H9 (cell line): ENCODE results near the gene CCDC18. TPM values are rescaled to one million over a fixed set of nuclear protein-coding genes. Genes with fewer than 3 reads are reported as not detected.

Experiments used
- DNase-seq: peaks from one replicate; pipeline ENCODE4 v3.0.0-alpha.2; 2017
- H2AFZ ChIP-seq: one replicate; pipeline ENCODE4 v1.6.1; 2013; ENCODE audit warnings: mild to moderate bottlenecking, low read length, control low read depth, moderate library complexity
- H2AK5ac ChIP-seq: 2 replicates; pipeline ENCODE4 v1.6.1; 2013; ENCODE audit warnings: low read length, control low read depth, mixed read lengths; ENCODE audit not compliant: insufficient read length
- H2BK120ac ChIP-seq: one replicate; pipeline ENCODE4 v1.6.1; 2013; ENCODE audit warnings: low read depth, mild to moderate bottlenecking, low read length, control low read depth, inconsistent platforms; ENCODE audit not compliant: poor library complexity, severe bottlenecking
- H2BK12ac ChIP-seq: 2 replicates; pipeline ENCODE4 v1.6.1; 2013; ENCODE audit warnings: low read length, control low read depth, mixed read lengths, low read depth; ENCODE audit not compliant: insufficient read length
- H2BK15ac ChIP-seq: 2 replicates; pipeline ENCODE4 v1.6.1; 2013; ENCODE audit warnings: low read depth, low read length, control low read depth
- H2BK20ac ChIP-seq: one replicate; pipeline ENCODE4 v1.6.1; 2013; ENCODE audit warnings: low read depth, mild to moderate bottlenecking, low read length, control low read depth, inconsistent platforms; ENCODE audit not compliant: poor library complexity, severe bottlenecking
- H2BK5ac ChIP-seq: 2 replicates; pipeline ENCODE4 v1.6.1; 2013; ENCODE audit warnings: low read length, control low read depth, mixed read lengths; ENCODE audit not compliant: insufficient read length
- H3K14ac ChIP-seq: 2 replicates; pipeline ENCODE4 v1.6.1; 2013; ENCODE audit warnings: low read length, control low read depth; ENCODE audit not compliant: insufficient read depth
- H3K18ac ChIP-seq: 2 replicates; pipeline ENCODE4 v1.6.1; 2013; ENCODE audit warnings: low read depth, mild to moderate bottlenecking, mixed read lengths, low read length, control low read depth; ENCODE audit not compliant: insufficient read length
- H3K23ac ChIP-seq: 2 replicates; pipeline ENCODE4 v1.6.1; 2013; ENCODE audit warnings: low read length, control low read depth, mixed read lengths, low read depth; ENCODE audit not compliant: insufficient read length
- H3K23me2 ChIP-seq: 2 replicates; pipeline ENCODE4 v1.6.1; 2013; ENCODE audit warnings: low read depth, mild to moderate bottlenecking, mixed read lengths, low read length, control low read depth; ENCODE audit not compliant: insufficient read length, poor library complexity, severe bottlenecking
- H3K27ac ChIP-seq: 2 replicates; pipeline ENCODE4 v1.5.1; 2013; ENCODE audit warnings: low read length, control low read depth, mixed read lengths, low read depth; ENCODE audit not compliant: insufficient read length
- H3K27me3 ChIP-seq: 2 replicates; pipeline ENCODE4 v1.6.1; 2013; ENCODE audit warnings: low read length, control low read depth, inconsistent platforms; ENCODE audit not compliant: insufficient read depth
- H3K4ac ChIP-seq: 2 replicates; pipeline ENCODE4 v1.6.1; 2013; ENCODE audit warnings: low read depth, mild to moderate bottlenecking, control low read depth, inconsistent platforms, low read length, moderate library complexity
- H3K4me1 ChIP-seq: 2 replicates; pipeline ENCODE4 v1.6.1; 2013; ENCODE audit warnings: low read length, control low read depth, inconsistent platforms; ENCODE audit not compliant: insufficient read depth
- H3K4me2 ChIP-seq: 2 replicates; pipeline ENCODE4 v1.6.1; 2013; ENCODE audit warnings: low read length, control low read depth, mixed read lengths; ENCODE audit not compliant: insufficient read length, insufficient read depth
- H3K56ac ChIP-seq: 2 replicates; pipeline ENCODE4 v1.6.1; 2013; ENCODE audit warnings: low read depth, mild to moderate bottlenecking, mixed read lengths, low read length, control low read depth; ENCODE audit not compliant: insufficient read length
- H3K79me1 ChIP-seq: 2 replicates; pipeline ENCODE4 v1.6.1; 2013; ENCODE audit warnings: low read depth, mild to moderate bottlenecking, moderate library complexity, low read length, control low read depth, inconsistent platforms; ENCODE audit not compliant: insufficient read depth, poor library complexity, severe bottlenecking
- H3K79me2 ChIP-seq: 2 replicates; pipeline ENCODE4 v1.6.1; 2013; ENCODE audit warnings: low read length, control low read depth, inconsistent platforms; ENCODE audit not compliant: insufficient read depth
- H3K9ac ChIP-seq: 2 replicates; pipeline ENCODE4 v1.6.1; 2013; ENCODE audit warnings: low read length, control low read depth, mixed read lengths; ENCODE audit not compliant: insufficient read length; ENCODE audit errors: extremely low read depth
- H3K9me3 ChIP-seq: one replicate; pipeline ENCODE4 v1.6.1; 2013; ENCODE audit warnings: low read depth, low read length, inconsistent platforms; ENCODE audit not compliant: control insufficient read depth
- H3T11ph ChIP-seq: one replicate; pipeline ENCODE4 v1.6.1; 2013; ENCODE audit warnings: mild to moderate bottlenecking, low read length, control low read depth, inconsistent platforms
- H4K20me1 ChIP-seq: one replicate; pipeline ENCODE4 v1.6.1; 2013; ENCODE audit not compliant: control insufficient read depth, insufficient read length, insufficient read depth
- H4K5ac ChIP-seq: 2 replicates; pipeline ENCODE4 v1.6.1; 2013; ENCODE audit warnings: low read depth, mild to moderate bottlenecking, mixed read lengths, low read length, control low read depth; ENCODE audit not compliant: insufficient read length
- H4K8ac ChIP-seq: replicated peaks from 2 replicates; pipeline ENCODE4 v1.6.1; 2013; ENCODE audit warnings: low read length, control low read depth, mixed read lengths, low read depth; ENCODE audit not compliant: insufficient read length
- H4K91ac ChIP-seq: 2 replicates; pipeline ENCODE4 v1.6.1; 2013; ENCODE audit warnings: low read depth, mild to moderate bottlenecking, moderate library complexity, mixed read lengths, low read length, control low read depth; ENCODE audit not compliant: insufficient read length
- H3K27ac Mint-ChIP-seq, 3 experiments: 2 replicates in 2 of 3; 3 replicates in 1 of 3; pipeline ENCODE4 v1.8.0; 2020 to 2021; ENCODE audit warnings: mixed read lengths in 3 of 3, mild to moderate bottlenecking in 1 of 3, moderate library complexity in 1 of 3
- H3K27me3 Mint-ChIP-seq: 2 replicates; pipeline ENCODE4 v1.8.0; 2021; ENCODE audit warnings: low read depth, mild to moderate bottlenecking, moderate library complexity, mixed read lengths
- H3K36me3 Mint-ChIP-seq, 3 experiments: 2 replicates in 2 of 3; 3 replicates in 1 of 3; pipeline ENCODE4 v1.8.0; 2020 to 2021; ENCODE audit warnings: low read depth in 3 of 3, mixed read lengths in 3 of 3; ENCODE audit not compliant: insufficient read depth in 1 of 3
- H3K4me1 Mint-ChIP-seq, 2 experiments: 2 replicates each; pipeline ENCODE4 v1.8.0; 2020; ENCODE audit warnings: mixed read lengths in 2 of 2
- H3K4me3 Mint-ChIP-seq, 2 experiments: 2 replicates in 1 of 2; 3 replicates in 1 of 2; pipeline ENCODE4 v1.8.0; 2020 to 2021; ENCODE audit warnings: mild to moderate bottlenecking in 2 of 2, mixed read lengths in 2 of 2, moderate library complexity in 1 of 2
- H3K9me3 Mint-ChIP-seq, 2 experiments: 2 replicates in 1 of 2; 3 replicates in 1 of 2; pipeline ENCODE4 v1.8.0; 2020; ENCODE audit warnings: mild to moderate bottlenecking in 2 of 2, mixed read lengths in 2 of 2, moderate library complexity in 1 of 2
- WGBS: extraction: QIAGEN DNeasy Blood & Tissue Kit; methylation state at CpG from one replicate; pipeline ENCODE4 v1.1.7; 2013; ENCODE audit warnings: missing lambda C conversion rate, low lambda C conversion rate, mixed read lengths; ENCODE audit not compliant: insufficient read length; ENCODE audit errors: extremely low coverage; 5-methylcytosine and 5-hydroxymethylcytosine counted together
- total RNA-seq: library from RNA; stranded (reverse); gene quantifications from 2 replicates; pipeline ENCODE4 v1.2.1, GENCODE V29; 2021
- TF ChIP-seq, protein P1 (sequence below): fragments of 200-600 bp; sonication (generic); conservative IDR thresholded peaks from 3 replicates; pipeline ENCODE4 v1.8.0; 2021; ENCODE audit warnings: antibody characterized with exemption, mild to moderate bottlenecking

CCDC18 gene
- total RNA-seq, 1 experiment from 2014 or later = 19.5 TPM

DNA sequence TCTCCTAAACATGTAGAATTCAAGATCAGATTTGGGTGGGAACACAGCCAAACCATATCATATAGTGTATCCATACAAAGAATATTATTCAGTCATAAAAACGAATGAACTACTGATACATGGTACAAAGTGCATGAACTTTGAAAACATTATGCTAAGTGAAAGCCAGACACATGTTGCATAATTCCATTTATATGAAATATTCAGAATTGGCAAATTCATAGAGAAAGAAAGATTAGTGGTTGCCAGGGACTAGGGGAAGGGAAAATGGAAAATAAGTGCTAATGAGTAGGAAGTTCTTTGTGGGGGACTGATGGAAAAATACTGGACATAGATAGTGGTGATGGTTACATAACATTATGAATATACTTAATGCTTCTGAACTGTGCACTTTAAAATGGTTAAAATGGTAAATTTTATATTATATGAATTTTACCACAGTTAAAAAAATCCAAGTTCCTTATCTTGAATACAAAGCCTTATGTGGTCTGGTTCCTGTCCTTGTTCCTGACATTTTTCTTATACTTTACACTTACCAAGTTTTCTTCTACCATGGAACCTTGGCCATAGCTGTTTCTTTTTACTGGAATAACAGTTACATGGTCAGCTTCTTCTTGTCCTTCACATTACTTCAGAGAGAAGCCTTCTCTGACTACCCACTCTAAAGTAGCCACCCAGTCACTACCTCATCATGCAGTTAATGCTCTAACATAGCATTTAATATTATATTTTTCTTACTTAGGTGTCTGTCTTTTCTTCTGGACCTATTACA is 64.0 kb downstream of the CCDC18 start:
- H3K9me3 ChIP-seq = peaks cover 20% of the 10 kb centered on the region
- H3K4me2 ChIP-seq = no peak overlapping the region
- no peak overlapping the region for H4K91ac ChIP-seq
- Mint-ChIP-seq H3K4me1 (no peaks in the 10 kb centered on the region), H3K27ac (no peak overlapping the region), H3K27me3 (no peaks in the 10 kb centered on the region; the same call in 1 of the 2 replicates), H3K36me3 (peaks cover 64 to 68% (median 65%) of the 10 kb centered on the region in 3 experiments), H3K9me3 (peaks cover 32% of the 10 kb centered on the region in 2 experiments), H3K4me3 (no peak overlapping the region)
- H2BK120ac ChIP-seq = no peak overlapping the region
- no peak overlapping the region for H2BK20ac ChIP-seq
- H2BK5ac ChIP-seq = no peak overlapping the region
- H3K4ac ChIP-seq = no peak overlapping the region
- no peak overlapping the region for H4K5ac ChIP-seq
- no peak overlapping the region for H3K27ac ChIP-seq
- no peaks in the 10 kb centered on the region for H3K79me2 ChIP-seq
- no peak overlapping the region for H2AFZ ChIP-seq
- H3K18ac ChIP-seq = no peak overlapping the region
- H3K9ac ChIP-seq = no peak overlapping the region
- H3K14ac ChIP-seq = no peak overlapping the region
- no peaks in the 10 kb centered on the region for H3K27me3 ChIP-seq
- no peaks in the 10 kb centered on the region for H3K23me2 ChIP-seq
- no peaks in the 10 kb centered on the region for H3K79me1 ChIP-seq
- H4K20me1 ChIP-seq = no peaks in the 10 kb centered on the region
- no peak for DNase-seq
- no peak overlapping the region for H3T11ph ChIP-seq
- H3K4me1 ChIP-seq = no peaks in the 10 kb centered on the region
- no peak overlapping the region for H2BK15ac ChIP-seq
- no peak overlapping the region for H2AK5ac ChIP-seq
- TF ChIP-seq, protein P1, sequence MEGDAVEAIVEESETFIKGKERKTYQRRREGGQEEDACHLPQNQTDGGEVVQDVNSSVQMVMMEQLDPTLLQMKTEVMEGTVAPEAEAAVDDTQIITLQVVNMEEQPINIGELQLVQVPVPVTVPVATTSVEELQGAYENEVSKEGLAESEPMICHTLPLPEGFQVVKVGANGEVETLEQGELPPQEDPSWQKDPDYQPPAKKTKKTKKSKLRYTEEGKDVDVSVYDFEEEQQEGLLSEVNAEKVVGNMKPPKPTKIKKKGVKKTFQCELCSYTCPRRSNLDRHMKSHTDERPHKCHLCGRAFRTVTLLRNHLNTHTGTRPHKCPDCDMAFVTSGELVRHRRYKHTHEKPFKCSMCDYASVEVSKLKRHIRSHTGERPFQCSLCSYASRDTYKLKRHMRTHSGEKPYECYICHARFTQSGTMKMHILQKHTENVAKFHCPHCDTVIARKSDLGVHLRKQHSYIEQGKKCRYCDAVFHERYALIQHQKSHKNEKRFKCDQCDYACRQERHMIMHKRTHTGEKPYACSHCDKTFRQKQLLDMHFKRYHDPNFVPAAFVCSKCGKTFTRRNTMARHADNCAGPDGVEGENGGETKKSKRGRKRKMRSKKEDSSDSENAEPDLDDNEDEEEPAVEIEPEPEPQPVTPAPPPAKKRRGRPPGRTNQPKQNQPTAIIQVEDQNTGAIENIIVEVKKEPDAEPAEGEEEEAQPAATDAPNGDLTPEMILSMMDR = no peak
- no CpG with 5 or more reads among the region's 1 CpG for WGBS
- H2BK12ac ChIP-seq = no peak overlapping the region
- H4K8ac ChIP-seq = no peak overlapping the region
- no peak overlapping the region for H3K23ac ChIP-seq
- H3K56ac ChIP-seq = no peak overlapping the region
